Gastrocnemius medialis (tissue), 4 donors: Measurements from ENCODE around the gene GRID1. TPM values are rescaled to one million over a fixed set of nuclear protein-coding genes. Genes with fewer than 3 reads are reported as not detected.

Experiments used
- ATAC-seq, 2 donors: fragments of 150-250 bp; one replicate each; pipeline ENCODE4 v1.9.1; 2016
- DNase-seq, 2 donors: peaks; one replicate each; pipeline ENCODE4 v3.0.0-alpha.2; 2019
- H3K27ac ChIP-seq, 4 donors: fragments of 200-600 bp; sonication (generic); 1 replicate in 1 of 4; 2 replicates in 3 of 4; pipeline ENCODE4 v1.5.1; 2016 to 2018; ENCODE audit warnings: mild to moderate bottlenecking in 2 of 4, moderate library complexity in 1 of 4
- H3K27me3 ChIP-seq, 3 donors: fragments of 200-600 bp; sonication (generic) in 2 of 3; 1 replicate in 1 of 3; 2 replicates in 2 of 3; pipeline versions ENCODE4 v1.5.1 to v1.6.0; 2016 to 2019; ENCODE audit warnings: mild to moderate bottlenecking in 1 of 3, moderate library complexity in 1 of 3
- H3K36me3 ChIP-seq, 2 donors: fragments of 200-600 bp; sonication (generic) in 1 of 2; one replicate each; pipeline ENCODE4 v1.5.1; 2017 to 2018
- H3K4me1 ChIP-seq, 2 donors: fragments of 200-600 bp; sonication (generic) in 1 of 2; one replicate each; pipeline ENCODE4 v1.5.1; 2016 to 2017; ENCODE audit warnings: mild to moderate bottlenecking in 2 of 2
- H3K4me3 ChIP-seq, 4 donors: fragments of 200-600 bp; sonication (generic) in 3 of 4; 1 replicate in 1 of 4; 2 replicates in 3 of 4; pipeline ENCODE4 v1.5.1; 2016 to 2019; ENCODE audit warnings: mild to moderate bottlenecking in 2 of 4
- H3K9me3 ChIP-seq, 3 donors: fragments of 200-600 bp; sonication (generic) in 2 of 3; 1 replicate in 1 of 3; 2 replicates in 2 of 3; pipeline ENCODE4 v1.5.1; 2016 to 2019
- POLR2A ChIP-seq, 2 donors: fragments of 450-650 bp; IDR thresholded peaks; one replicate each; pipeline ENCODE4 v1.6.1; 2017; ENCODE audit warnings: antibody characterized with exemption in 2 of 2, mild to moderate bottlenecking in 2 of 2, moderate library complexity in 2 of 2
- in situ Hi-C, 4 donors: fragments of 200-750 bp; cut with MboI; loops; one replicate each; pipeline versions ENCODE4 v1.15.0 to v1.8.0; 2017; ENCODE audit warnings: low sequenced_read_pairs in 4 of 4
- intact Hi-C: fragments of 100-400 bp; cut with DNase I; formaldehyde crosslinking; loops from one replicate; pipeline ENCODE4 v1.15.1; 2023; ENCODE audit warnings: low total_unique reads
- total RNA-seq, 4 donors: library from RNA; depleted of rRNA; stranded (reverse); fragments of >200 nt; gene quantifications; one replicate each; pipeline versions ENCODE4 v1.1.0 to v1.2.3, GENCODE V29; 2016
- TF ChIP-seq, protein P1 (sequence below), 5 experiments: fragments of 450-650 bp in 3 of 5; fragments of 200-600 bp in 2 of 5; sonication (generic) in 2 of 5; IDR thresholded peaks in 4 of 5; conservative IDR thresholded peaks in 1 of 5; 1 replicate in 4 of 5; 2 replicates in 1 of 5; pipeline ENCODE4 v1.5.1; 2016 to 2019; ENCODE audit warnings: antibody characterized with exemption in 5 of 5, mild to moderate bottlenecking in 3 of 5, moderate library complexity in 3 of 5

The GRID1 gene
- total RNA-seq, 4 donors from 2014 or later = 0.17 to 1.4 (median 0.79) TPM

DNA sequence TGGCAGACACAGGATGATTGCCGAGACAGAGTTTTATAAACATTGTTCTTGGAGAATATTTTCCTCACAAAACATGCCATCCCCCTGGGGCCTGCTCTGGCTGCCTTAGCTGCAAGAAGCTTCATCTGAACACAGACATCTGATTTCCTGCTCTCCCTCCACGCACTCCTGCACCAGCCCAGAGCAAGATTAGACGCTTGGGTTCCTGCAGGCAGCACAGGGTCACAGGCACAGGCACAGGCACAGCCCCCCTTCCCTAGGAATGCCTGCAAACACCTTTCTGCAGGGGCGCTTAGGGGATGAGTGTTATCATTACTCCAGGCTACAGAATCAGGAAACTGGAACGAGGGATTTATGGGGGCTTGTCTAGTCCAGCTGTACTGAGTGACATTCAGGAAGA is 450.3 kb downstream of the GRID1 start:
- TF ChIP-seq, protein P1, sequence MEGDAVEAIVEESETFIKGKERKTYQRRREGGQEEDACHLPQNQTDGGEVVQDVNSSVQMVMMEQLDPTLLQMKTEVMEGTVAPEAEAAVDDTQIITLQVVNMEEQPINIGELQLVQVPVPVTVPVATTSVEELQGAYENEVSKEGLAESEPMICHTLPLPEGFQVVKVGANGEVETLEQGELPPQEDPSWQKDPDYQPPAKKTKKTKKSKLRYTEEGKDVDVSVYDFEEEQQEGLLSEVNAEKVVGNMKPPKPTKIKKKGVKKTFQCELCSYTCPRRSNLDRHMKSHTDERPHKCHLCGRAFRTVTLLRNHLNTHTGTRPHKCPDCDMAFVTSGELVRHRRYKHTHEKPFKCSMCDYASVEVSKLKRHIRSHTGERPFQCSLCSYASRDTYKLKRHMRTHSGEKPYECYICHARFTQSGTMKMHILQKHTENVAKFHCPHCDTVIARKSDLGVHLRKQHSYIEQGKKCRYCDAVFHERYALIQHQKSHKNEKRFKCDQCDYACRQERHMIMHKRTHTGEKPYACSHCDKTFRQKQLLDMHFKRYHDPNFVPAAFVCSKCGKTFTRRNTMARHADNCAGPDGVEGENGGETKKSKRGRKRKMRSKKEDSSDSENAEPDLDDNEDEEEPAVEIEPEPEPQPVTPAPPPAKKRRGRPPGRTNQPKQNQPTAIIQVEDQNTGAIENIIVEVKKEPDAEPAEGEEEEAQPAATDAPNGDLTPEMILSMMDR (IDR thresholded peaks at IDR 0.05 in 4 of 5, conservative IDR thresholded peaks at IDR 0.05 in 1 of 5) = no peak
- no peak for TF ChIP-seq POLR2A (IDR thresholded peaks at IDR 0.05)
- peaks cover 5 to 10% of the 10 kb centered on the region in 2 donors for H3K4me1 ChIP-seq
- no peak overlapping the region for H3K27ac ChIP-seq
- no peak for ATAC-seq
- no peak overlapping the region for H3K4me3 ChIP-seq
- no peaks in the 10 kb centered on the region for H3K36me3 ChIP-seq
- DNase-seq = peak in 1 of 2 donors; percentile 27
- in situ Hi-C loops (no loop called here), intact Hi-C loops (no loop called here)
- no peaks in the 10 kb centered on the region for H3K9me3 ChIP-seq
- H3K27me3 ChIP-seq = no peaks in the 10 kb centered on the region

DNA sequence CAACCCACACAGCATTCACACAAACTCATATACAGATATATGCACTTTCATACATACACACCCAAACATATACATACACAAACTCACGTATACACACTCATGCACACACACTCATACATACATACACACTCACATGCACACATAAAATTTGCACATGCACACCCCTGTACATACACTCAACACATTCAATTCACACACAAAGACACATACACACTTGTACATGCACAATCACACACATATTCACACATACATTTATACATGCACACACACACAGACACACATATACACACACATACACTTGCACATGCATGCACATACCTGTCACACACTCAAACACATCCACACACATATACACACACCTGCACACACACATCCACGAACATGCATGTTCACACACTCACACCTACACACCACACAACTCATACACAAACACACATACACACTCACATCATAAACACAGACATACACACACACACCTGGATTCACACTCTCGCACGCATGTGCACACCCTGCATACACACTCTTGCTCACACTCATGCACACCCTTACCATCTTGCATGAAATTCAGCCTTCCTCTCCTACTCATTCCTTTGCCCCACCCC is 451.2 kb downstream of the GRID1 start:
- in situ Hi-C loops (no loop called here), intact Hi-C loops (no loop called here)
- ATAC-seq = no peak
- H3K9me3 ChIP-seq = no peaks in the 10 kb centered on the region
- no peaks in the 10 kb centered on the region for H3K27me3 ChIP-seq
- TF ChIP-seq POLR2A (IDR thresholded peaks at IDR 0.05) = no peak
- TF ChIP-seq, protein P1 (IDR thresholded peaks at IDR 0.05 in 4 of 5, conservative IDR thresholded peaks at IDR 0.05 in 1 of 5) = no peak
- no peak for DNase-seq
- H3K4me1 ChIP-seq = peaks cover 5 to 10% of the 10 kb centered on the region in 2 donors
- H3K36me3 ChIP-seq = no peaks in the 10 kb centered on the region
- H3K27ac ChIP-seq = no peak overlapping the region
- no peak overlapping the region for H3K4me3 ChIP-seq

GRCh38 chr10:85914720-85915119 is 451.9 kb downstream of the GRID1 start:
- H3K36me3 ChIP-seq = no peaks in the 10 kb centered on the region
- in situ Hi-C loops = no loop called here
- H3K4me3 ChIP-seq = no peak overlapping the region
- no peak overlapping the region for H3K27ac ChIP-seq
- ATAC-seq = no peak
- H3K4me1 ChIP-seq = peaks cover 3 to 4% of the 10 kb centered on the region in 2 donors
- H3K27me3 ChIP-seq = no peaks in the 10 kb centered on the region
- TF ChIP-seq, protein P1 (IDR thresholded peaks at IDR 0.05 in 4 of 5, conservative IDR thresholded peaks at IDR 0.05 in 1 of 5) = no peak
- TF ChIP-seq POLR2A (IDR thresholded peaks at IDR 0.05) = no peak
- DNase-seq = no peak
- intact Hi-C loops = no loop called here
- no peaks in the 10 kb centered on the region for H3K9me3 ChIP-seq

- no peaks in the 10 kb centered on the region for H3K36me3 ChIP-seq
- no peak for TF ChIP-seq POLR2A (IDR thresholded peaks at IDR 0.05)
- no peaks in the 10 kb centered on the region for H3K4me1 ChIP-seq
Observed at GRCh38 chr10:85908462-85908861, 458.1 kb downstream of the GRID1 start.

DNA sequence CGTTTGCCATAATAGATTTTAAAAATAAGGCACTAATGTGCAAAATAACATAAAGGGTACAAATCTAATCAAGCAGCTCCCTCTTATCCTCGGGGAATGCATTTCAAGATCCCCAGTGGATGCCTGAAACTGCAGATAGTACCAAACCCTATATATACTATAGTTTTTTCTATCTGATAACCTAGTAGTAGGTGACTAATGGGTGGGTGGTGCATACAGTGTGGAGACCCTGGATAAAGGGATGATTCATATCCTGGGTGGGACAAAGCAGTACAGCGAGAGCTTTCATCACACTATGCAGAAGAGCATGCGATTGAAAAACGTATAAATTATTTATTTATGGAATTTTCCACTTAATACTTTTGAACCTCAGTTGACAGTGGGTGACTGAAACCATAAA is 464.5 kb downstream of the GRID1 start:
- Histone ChIP-seq H3K4me3 (no peak overlapping the region), H3K27ac (no peak overlapping the region), H3K36me3 (no peaks in the 10 kb centered on the region), H3K9me3 (no peaks in the 10 kb centered on the region), H3K27me3 (no peaks in the 10 kb centered on the region), H3K4me1 (no peaks in the 10 kb centered on the region)
- in situ Hi-C loops = no loop called here
- intact Hi-C loops = no loop called here
- TF ChIP-seq, protein P1 (IDR thresholded peaks at IDR 0.05 in 4 of 5, conservative IDR thresholded peaks at IDR 0.05 in 1 of 5) = no peak
- no peak for TF ChIP-seq POLR2A (IDR thresholded peaks at IDR 0.05)
- DNase-seq = no peak
- ATAC-seq = no peak

More at GRCh38 chr10:85908462-85908861, 458.1 kb downstream of the GRID1 start:
- H3K4me3 ChIP-seq = no peak overlapping the region
- DNase-seq (no peak), ATAC-seq (no peak)
- in situ Hi-C loops = no loop called here
- no peaks in the 10 kb centered on the region for H3K9me3 ChIP-seq
- H3K27ac ChIP-seq = no peak overlapping the region
- no peaks in the 10 kb centered on the region for H3K27me3 ChIP-seq
- intact Hi-C loops = no loop called here
